Measurements from ENCODE around the gene MAML1. TPM values are rescaled to one million over a fixed set of nuclear protein-coding genes. Genes with fewer than 3 reads are reported as not detected.

MAML1 gene
- polyA plus RNA-seq, 1 of the 3 experiments (the other 2 are of a cell fraction) = 8.1 TPM

DNA sequence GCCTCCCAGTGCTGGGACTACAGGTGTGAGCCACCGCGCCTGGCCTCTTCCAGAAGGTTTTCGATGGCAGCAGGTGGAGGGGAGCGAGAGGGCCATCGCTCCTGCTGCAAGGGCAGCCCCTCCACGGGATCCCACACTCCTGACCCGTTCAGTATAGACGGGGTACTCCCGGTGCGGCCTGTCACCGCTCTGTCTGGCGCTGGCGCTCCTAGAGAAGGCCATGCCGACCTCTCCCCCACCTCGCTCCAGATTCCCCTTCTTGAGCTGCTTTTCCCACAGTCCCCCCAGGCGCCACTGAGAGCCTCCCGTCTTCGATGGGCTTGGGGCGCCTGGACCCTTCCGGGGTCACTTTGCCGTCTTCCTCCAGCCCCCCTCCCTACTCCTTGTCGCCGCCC is 83.8 kb downstream of the MAML1 start:
- Histone ChIP-seq H2AFZ (ENCODE audit: low read depth) (no peak overlapping the region), H4K20me1 (ENCODE audit: insufficient read depth) (peaks cover 4% of the 10 kb centered on the region; the same call in 1 of the 2 replicates), H3K36me3 (replicated peaks in 1 of 2; ENCODE audit: control insufficient read depth in 1 of 2, insufficient read depth in 2 of 2, low read length in 1 of 2) (peaks cover 5 to 15% of the 10 kb centered on the region in 2 experiments), H3K4me2 (no peak overlapping the region), H3K27me3 (ENCODE audit: insufficient read depth) (no peaks in the 10 kb centered on the region), H3K4me1 (ENCODE audit: control insufficient read depth in 1 of 2, insufficient read depth in 2 of 2, low read depth in 1 of 2, low read length in 1 of 2) (peaks cover 14 to 26% of the 10 kb centered on the region in 2 experiments; a peak in 3 of 4 replicates), H3K27ac (ENCODE audit: low read depth in 2 of 2, low read length in 1 of 2) (no peak overlapping the region), H3K9ac (no peak overlapping the region), H3F3A (replicated peaks; ENCODE audit: insufficient read depth) (peaks cover 10% of the 10 kb centered on the region), H3K9me2 (no peaks in the 10 kb centered on the region), H3K9me3 (no peaks in the 10 kb centered on the region), H3K4me3 (ENCODE audit: low read depth in 2 of 2, low read length in 1 of 2) (no peak overlapping the region), H3K79me2 (ENCODE audit: insufficient read depth) (peaks cover 12% of the 10 kb centered on the region)
- ChIA-PET POLR2A (no interaction called here), CTCF (no interaction called here)
- WGBS (ENCODE audit: low lambda C conversion rate) = 94% methylated on average over 19 of the region's 23 CpGs
- DNase-seq = no peak
- no peak for TF ChIP-seq RXRA (IDR thresholded peaks at IDR 0.05; ENCODE audit: borderline replicate concordance, low read depth)
- no peak for TF ChIP-seq MEF2A (IDR thresholded peaks at IDR 0.05; ENCODE audit: borderline replicate concordance, low read depth)
- TF ChIP-seq SIN3A (IDR thresholded peaks at IDR 0.05; ENCODE audit: borderline replicate concordance, low read depth, low read length) = no peak
- no peak for TF ChIP-seq NFIC (IDR thresholded peaks at IDR 0.05; ENCODE audit: borderline replicate concordance)
- TF ChIP-seq GATA2 (CRISPR knock-in tag; IDR thresholded peaks at IDR 0.05) = no peak

- peaks cover 9% of the 10 kb centered on the region for H4K20me1 ChIP-seq (ENCODE audit: insufficient read depth)
- TF ChIP-seq GABPA (IDR thresholded peaks at IDR 0.05; ENCODE audit: low read depth) (no peak), POLR2AphosphoS5 (IDR thresholded peaks at IDR 0.05; ENCODE audit: low read depth, low read length) (no peak), EZH2phosphoT487 (IDR thresholded peaks at IDR 0.05; ENCODE audit: borderline replicate concordance, low read depth) (no peak), RAD21 (IDR thresholded peaks at IDR 0.05; ENCODE audit: low read length) (no peak), YY1 (IDR thresholded peaks at IDR 0.05; ENCODE audit: low read depth) (no peak), EP300 (IDR thresholded peaks at IDR 0.05; ENCODE audit: borderline replicate concordance in 1 of 2, low read depth in 1 of 2, low read length in 1 of 2) (no peak), CHD2 (IDR thresholded peaks at IDR 0.05; ENCODE audit: low read length, partially characterized antibody) (no peak), ELF1 (IDR thresholded peaks at IDR 0.05) (no peak), RFX5 (IDR thresholded peaks at IDR 0.05; ENCODE audit: low read length) (no peak), RXRA (IDR thresholded peaks at IDR 0.05; ENCODE audit: borderline replicate concordance, low read depth) (no peak), MEF2A (IDR thresholded peaks at IDR 0.05; ENCODE audit: borderline replicate concordance, low read depth) (no peak), FOSL2 (IDR thresholded peaks at IDR 0.05; ENCODE audit: borderline replicate concordance, low read depth) (no peak), SMC3 (IDR thresholded peaks at IDR 0.05; ENCODE audit: low read depth, low read length) (no peak)
- TF ChIP-seq, protein P1, sequence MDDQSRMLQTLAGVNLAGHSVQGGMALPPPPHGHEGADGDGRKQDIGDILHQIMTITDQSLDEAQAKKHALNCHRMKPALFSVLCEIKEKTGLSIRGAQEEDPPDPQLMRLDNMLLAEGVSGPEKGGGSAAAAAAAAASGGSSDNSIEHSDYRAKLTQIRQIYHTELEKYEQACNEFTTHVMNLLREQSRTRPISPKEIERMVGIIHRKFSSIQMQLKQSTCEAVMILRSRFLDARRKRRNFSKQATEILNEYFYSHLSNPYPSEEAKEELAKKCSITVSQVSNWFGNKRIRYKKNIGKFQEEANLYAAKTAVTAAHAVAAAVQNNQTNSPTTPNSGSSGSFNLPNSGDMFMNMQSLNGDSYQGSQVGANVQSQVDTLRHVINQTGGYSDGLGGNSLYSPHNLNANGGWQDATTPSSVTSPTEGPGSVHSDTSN (IDR thresholded peaks at IDR 0.05) = no peak
- TF ChIP-seq, protein P2, sequence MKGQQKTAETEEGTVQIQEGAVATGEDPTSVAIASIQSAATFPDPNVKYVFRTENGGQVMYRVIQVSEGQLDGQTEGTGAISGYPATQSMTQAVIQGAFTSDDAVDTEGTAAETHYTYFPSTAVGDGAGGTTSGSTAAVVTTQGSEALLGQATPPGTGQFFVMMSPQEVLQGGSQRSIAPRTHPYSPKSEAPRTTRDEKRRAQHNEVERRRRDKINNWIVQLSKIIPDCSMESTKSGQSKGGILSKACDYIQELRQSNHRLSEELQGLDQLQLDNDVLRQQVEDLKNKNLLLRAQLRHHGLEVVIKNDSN (IDR thresholded peaks at IDR 0.05; ENCODE audit: borderline replicate concordance, low read depth) = no peak
- TF ChIP-seq, protein P3, sequence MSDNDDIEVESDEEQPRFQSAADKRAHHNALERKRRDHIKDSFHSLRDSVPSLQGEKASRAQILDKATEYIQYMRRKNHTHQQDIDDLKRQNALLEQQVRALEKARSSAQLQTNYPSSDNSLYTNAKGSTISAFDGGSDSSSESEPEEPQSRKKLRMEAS (IDR thresholded peaks at IDR 0.05; ENCODE audit: low read depth) = no peak
- TF ChIP-seq, protein P4, sequence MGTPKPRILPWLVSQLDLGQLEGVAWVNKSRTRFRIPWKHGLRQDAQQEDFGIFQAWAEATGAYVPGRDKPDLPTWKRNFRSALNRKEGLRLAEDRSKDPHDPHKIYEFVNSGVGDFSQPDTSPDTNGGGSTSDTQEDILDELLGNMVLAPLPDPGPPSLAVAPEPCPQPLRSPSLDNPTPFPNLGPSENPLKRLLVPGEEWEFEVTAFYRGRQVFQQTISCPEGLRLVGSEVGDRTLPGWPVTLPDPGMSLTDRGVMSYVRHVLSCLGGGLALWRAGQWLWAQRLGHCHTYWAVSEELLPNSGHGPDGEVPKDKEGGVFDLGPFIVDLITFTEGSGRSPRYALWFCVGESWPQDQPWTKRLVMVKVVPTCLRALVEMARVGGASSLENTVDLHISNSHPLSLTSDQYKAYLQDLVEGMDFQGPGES (IDR thresholded peaks at IDR 0.05; ENCODE audit: low read depth, low read length) = no peak
- TF ChIP-seq, protein P5, sequence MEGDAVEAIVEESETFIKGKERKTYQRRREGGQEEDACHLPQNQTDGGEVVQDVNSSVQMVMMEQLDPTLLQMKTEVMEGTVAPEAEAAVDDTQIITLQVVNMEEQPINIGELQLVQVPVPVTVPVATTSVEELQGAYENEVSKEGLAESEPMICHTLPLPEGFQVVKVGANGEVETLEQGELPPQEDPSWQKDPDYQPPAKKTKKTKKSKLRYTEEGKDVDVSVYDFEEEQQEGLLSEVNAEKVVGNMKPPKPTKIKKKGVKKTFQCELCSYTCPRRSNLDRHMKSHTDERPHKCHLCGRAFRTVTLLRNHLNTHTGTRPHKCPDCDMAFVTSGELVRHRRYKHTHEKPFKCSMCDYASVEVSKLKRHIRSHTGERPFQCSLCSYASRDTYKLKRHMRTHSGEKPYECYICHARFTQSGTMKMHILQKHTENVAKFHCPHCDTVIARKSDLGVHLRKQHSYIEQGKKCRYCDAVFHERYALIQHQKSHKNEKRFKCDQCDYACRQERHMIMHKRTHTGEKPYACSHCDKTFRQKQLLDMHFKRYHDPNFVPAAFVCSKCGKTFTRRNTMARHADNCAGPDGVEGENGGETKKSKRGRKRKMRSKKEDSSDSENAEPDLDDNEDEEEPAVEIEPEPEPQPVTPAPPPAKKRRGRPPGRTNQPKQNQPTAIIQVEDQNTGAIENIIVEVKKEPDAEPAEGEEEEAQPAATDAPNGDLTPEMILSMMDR (IDR thresholded peaks at IDR 0.05) = no peak
- 85% methylated on average over 40 of the region's 72 CpGs for WGBS (ENCODE audit: low lambda C conversion rate)
- peaks cover 14 to 27% of the 10 kb centered on the region in 2 experiments for H3K4me1 ChIP-seq (ENCODE audit: control insufficient read depth in 1 of 2, insufficient read depth in 2 of 2, low read depth in 1 of 2, low read length in 1 of 2)
- H3K9me2 ChIP-seq = no peaks in the 10 kb centered on the region
- CTCF ChIA-PET = no interaction called here
- no peaks in the 10 kb centered on the region for H3K27me3 ChIP-seq (ENCODE audit: insufficient read depth)
- no peak overlapping the region for H2AFZ ChIP-seq (ENCODE audit: low read depth)
- H3K9me3 ChIP-seq = no peaks in the 10 kb centered on the region
- no peak overlapping the region for H3K4me2 ChIP-seq
- no peak overlapping the region for H3K9ac ChIP-seq
- H3K4me3 ChIP-seq (ENCODE audit: low read depth in 2 of 2, low read length in 1 of 2) = no peak overlapping the region
- POLR2A ChIA-PET = no interaction called here
- H3K79me2 ChIP-seq (ENCODE audit: insufficient read depth) = peaks cover 17% of the 10 kb centered on the region
- no peak overlapping the region for H3K27ac ChIP-seq (ENCODE audit: low read depth in 2 of 2, low read length in 1 of 2)
- peaks cover 5 to 15% of the 10 kb centered on the region in 2 experiments for H3K36me3 ChIP-seq (replicated peaks in 1 of 2; ENCODE audit: control insufficient read depth in 1 of 2, insufficient read depth in 2 of 2, low read length in 1 of 2)
- no peak for DNase-seq
- peaks cover 10% of the 10 kb centered on the region for H3F3A ChIP-seq (replicated peaks; ENCODE audit: insufficient read depth)
Observed at GRCh38 chr5:179816796-179817469, 84.3 kb downstream of the MAML1 start.

Data from SK-N-SH (cell line).